HL-60/S4 treated with retinoic acid at 250 ng/mL for 4 days and 3 days (cell line): ENCODE results near the gene OR52D1.

Experiments
- in situ Hi-C: fragments of 300-500 bp; cut with MboI; formaldehyde crosslinking; loops from 2 replicates; pipeline ENCODE4 v1.7.0; 2022; ENCODE audit warnings: low sequenced_read_pairs

OR52D1 gene

GRCh38 chr11:5488385-5488784 is at the start of gene OR52D1:
TSS of gene OR52D1 (plus strand) at chr11:5488685. CDS start at chr11:5488707, 22 bp downstream.
- in situ Hi-C loops, result no loop called here

- in situ Hi-C loops, result no loop called here
Observed at GRCh38 chr11:5441414-5441813, 47.1 kb upstream of the OR52D1 start, which contains the start of gene OR51I1. TSS of gene OR51I1 (minus strand) at chr11:5441514. CDS start at chr11:5441514, 0 bp downstream.

GRCh38 chr11:5443835-5444393 is 44.6 kb upstream of the OR52D1 start:
- in situ Hi-C loops, result no loop called here

- in situ Hi-C loops, result no loop called here
Observed at GRCh38 chr11:5449023-5449422, 39.5 kb upstream of the OR52D1 start, which contains the start of gene OR51I2. TSS of gene OR51I2 (plus strand) at chr11:5449323. CDS start at chr11:5453489, 4,166 bp downstream.

GRCh38 chr11:5449432-5449831 is 39.1 kb upstream of the OR52D1 start:
- in situ Hi-C loops, result no loop called here

- in situ Hi-C loops, result no loop called here
Observed at GRCh38 chr11:5460983-5461621, 27.4 kb upstream of the OR52D1 start.

- in situ Hi-C loops, result no loop called here
Observed at GRCh38 chr11:5467527-5467926, 21.0 kb upstream of the OR52D1 start.

GRCh38 chr11:5473921-5474320 is 14.6 kb upstream of the OR52D1 start:
- in situ Hi-C loops, result no loop called here

GRCh38 chr11:5476186-5476819 is 12.2 kb upstream of the OR52D1 start:
- in situ Hi-C loops, result no loop called here

- in situ Hi-C loops, result no loop called here
Observed at GRCh38 chr11:5486003-5486402, 2.5 kb upstream of the OR52D1 start.

GRCh38 chr11:5486421-5486820 is 2.1 kb upstream of the OR52D1 start:
- in situ Hi-C loops, result no loop called here

- in situ Hi-C loops, result no loop called here
Observed at GRCh38 chr11:5488798-5489399, 414 bp downstream of the OR52D1 start.

GRCh38 chr11:5489576-5490357 is 1.3 kb downstream of the OR52D1 start:
- in situ Hi-C loops, result no loop called here

GRCh38 chr11:5499671-5500070 is 11.2 kb downstream of the OR52D1 start:
- in situ Hi-C loops, result no loop called here

GRCh38 chr11:5500393-5500801 is 11.9 kb downstream of the OR52D1 start:
- in situ Hi-C loops, result no loop called here

GRCh38 chr11:5504403-5504921 is 16.0 kb downstream of the OR52D1 start:
- in situ Hi-C loops, result no loop called here

GRCh38 chr11:5505363-5506048 is 17.0 kb downstream of the OR52D1 start:
- in situ Hi-C loops, result no loop called here

GRCh38 chr11:5507177-5507932 is 18.9 kb downstream of the OR52D1 start:
- in situ Hi-C loops, result no loop called here

- in situ Hi-C loops, result no loop called here
Observed at GRCh38 chr11:5507933-5508305, 19.4 kb downstream of the OR52D1 start.
